Measurements from ENCODE around the gene TLL1.

DNA sequence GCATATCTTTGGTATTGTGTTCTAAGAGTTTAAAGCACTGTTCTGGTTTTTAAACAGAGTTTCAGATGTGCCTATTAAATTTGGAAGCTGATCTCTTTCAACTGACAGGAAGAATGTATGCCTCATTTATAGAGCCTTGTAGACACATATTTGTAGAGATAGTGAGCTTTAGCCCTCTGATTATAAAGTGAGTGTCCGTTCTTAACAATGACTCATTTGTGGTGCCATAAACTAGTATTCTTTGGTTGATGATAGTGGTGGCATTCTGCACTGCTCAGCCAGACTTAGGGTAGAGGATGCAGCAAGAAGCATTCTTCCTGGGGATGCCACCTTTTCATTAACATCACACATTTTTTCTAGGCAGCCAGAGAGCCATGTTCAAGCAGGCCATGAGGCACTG, 121.7 kb downstream of the TLL1 start:
- TF ChIP-seq POLR2AphosphoS5 (IDR thresholded peaks at IDR 0.05; ENCODE audit: low read depth, low read length) (no peak), TAF1 (IDR thresholded peaks at IDR 0.05; ENCODE audit: borderline replicate concordance, low read depth, low read length) (no peak), JUND (IDR thresholded peaks at IDR 0.05) (no peak), RXRA (IDR thresholded peaks at IDR 0.05; ENCODE audit: borderline replicate concordance, low read depth) (no peak), RFX5 (IDR thresholded peaks at IDR 0.05; ENCODE audit: low read length) (no peak)
- TF ChIP-seq, protein P1, sequence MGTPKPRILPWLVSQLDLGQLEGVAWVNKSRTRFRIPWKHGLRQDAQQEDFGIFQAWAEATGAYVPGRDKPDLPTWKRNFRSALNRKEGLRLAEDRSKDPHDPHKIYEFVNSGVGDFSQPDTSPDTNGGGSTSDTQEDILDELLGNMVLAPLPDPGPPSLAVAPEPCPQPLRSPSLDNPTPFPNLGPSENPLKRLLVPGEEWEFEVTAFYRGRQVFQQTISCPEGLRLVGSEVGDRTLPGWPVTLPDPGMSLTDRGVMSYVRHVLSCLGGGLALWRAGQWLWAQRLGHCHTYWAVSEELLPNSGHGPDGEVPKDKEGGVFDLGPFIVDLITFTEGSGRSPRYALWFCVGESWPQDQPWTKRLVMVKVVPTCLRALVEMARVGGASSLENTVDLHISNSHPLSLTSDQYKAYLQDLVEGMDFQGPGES (IDR thresholded peaks at IDR 0.05; ENCODE audit: low read depth, low read length), result no peak
- TF ChIP-seq, protein P2, sequence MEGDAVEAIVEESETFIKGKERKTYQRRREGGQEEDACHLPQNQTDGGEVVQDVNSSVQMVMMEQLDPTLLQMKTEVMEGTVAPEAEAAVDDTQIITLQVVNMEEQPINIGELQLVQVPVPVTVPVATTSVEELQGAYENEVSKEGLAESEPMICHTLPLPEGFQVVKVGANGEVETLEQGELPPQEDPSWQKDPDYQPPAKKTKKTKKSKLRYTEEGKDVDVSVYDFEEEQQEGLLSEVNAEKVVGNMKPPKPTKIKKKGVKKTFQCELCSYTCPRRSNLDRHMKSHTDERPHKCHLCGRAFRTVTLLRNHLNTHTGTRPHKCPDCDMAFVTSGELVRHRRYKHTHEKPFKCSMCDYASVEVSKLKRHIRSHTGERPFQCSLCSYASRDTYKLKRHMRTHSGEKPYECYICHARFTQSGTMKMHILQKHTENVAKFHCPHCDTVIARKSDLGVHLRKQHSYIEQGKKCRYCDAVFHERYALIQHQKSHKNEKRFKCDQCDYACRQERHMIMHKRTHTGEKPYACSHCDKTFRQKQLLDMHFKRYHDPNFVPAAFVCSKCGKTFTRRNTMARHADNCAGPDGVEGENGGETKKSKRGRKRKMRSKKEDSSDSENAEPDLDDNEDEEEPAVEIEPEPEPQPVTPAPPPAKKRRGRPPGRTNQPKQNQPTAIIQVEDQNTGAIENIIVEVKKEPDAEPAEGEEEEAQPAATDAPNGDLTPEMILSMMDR (IDR thresholded peaks at IDR 0.05), result no peak
- TF ChIP-seq, protein P3, sequence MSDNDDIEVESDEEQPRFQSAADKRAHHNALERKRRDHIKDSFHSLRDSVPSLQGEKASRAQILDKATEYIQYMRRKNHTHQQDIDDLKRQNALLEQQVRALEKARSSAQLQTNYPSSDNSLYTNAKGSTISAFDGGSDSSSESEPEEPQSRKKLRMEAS (IDR thresholded peaks at IDR 0.05; ENCODE audit: low read depth), result no peak

Data from SK-N-SH (cell line).